Choroid plexus epithelial cell (primary cell): ENCODE measurements around the gene LDAH.

Experiments
- DNase-seq: peaks from one replicate; pipeline ENCODE4 v3.0.0-alpha.2; 2010; ENCODE audit warnings: low read depth
- H3K4me3 ChIP-seq: 2 replicates; pipeline ENCODE4 v1.5.1; 2011; ENCODE audit warnings: low read depth, mild to moderate bottlenecking, control low read depth, low read length, moderate library complexity
- TF ChIP-seq, protein P1 (sequence below): conservative IDR thresholded peaks from 2 replicates; pipeline ENCODE4 v1.5.1; 2011; ENCODE audit warnings: low read depth, mild to moderate bottlenecking, control low read depth, inconsistent platforms, low read length, moderate library complexity

LDAH gene

DNA sequence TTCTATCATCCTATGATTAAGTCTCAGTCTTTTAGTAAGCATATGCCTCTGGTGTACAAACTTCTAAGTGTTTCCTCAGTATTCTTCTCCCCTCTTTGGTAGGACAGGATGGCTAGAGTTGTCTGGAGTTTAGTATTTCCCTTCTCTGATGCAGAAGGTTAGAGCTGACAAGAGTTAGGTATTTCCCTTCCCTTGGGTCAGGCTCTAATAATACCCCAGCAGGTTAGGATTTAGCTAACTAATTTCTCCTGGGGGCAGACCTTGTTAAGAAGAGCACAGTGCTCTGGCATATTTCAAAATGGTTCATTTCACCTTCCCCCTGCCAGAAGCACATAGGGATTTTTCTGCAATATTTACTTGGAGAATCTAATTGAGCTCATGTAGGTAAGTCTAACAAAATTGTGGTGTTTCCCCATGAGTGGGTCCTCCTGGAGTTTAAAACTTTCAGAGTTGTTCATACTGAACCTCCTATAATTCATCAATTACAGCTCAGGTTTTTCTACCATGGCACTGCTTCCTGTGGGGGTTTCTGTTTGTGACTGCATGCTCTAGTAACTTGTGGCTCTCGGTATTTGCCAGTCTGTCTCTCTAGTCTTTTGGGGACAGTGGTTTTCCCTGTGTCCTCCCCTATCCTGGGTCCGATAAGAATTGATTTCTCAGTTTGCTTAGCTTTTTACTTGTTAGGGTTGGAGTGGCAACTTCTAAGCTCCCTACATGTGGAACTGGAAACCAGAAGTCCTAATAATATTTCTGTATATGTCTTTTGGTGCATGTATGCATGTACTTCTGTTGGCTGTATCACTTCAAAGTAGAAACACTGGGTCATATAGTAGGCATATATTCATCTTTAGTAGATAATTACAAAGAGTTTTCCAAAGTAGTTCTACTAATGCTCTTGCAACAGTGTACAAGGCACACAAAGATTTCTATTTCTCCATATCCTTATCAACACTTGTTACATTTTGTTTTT lies 78.2 kb downstream of the LDAH start:
- H3K4me3 ChIP-seq = no peak overlapping the region
- TF ChIP-seq, protein P1, sequence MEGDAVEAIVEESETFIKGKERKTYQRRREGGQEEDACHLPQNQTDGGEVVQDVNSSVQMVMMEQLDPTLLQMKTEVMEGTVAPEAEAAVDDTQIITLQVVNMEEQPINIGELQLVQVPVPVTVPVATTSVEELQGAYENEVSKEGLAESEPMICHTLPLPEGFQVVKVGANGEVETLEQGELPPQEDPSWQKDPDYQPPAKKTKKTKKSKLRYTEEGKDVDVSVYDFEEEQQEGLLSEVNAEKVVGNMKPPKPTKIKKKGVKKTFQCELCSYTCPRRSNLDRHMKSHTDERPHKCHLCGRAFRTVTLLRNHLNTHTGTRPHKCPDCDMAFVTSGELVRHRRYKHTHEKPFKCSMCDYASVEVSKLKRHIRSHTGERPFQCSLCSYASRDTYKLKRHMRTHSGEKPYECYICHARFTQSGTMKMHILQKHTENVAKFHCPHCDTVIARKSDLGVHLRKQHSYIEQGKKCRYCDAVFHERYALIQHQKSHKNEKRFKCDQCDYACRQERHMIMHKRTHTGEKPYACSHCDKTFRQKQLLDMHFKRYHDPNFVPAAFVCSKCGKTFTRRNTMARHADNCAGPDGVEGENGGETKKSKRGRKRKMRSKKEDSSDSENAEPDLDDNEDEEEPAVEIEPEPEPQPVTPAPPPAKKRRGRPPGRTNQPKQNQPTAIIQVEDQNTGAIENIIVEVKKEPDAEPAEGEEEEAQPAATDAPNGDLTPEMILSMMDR = no peak
- no peak for DNase-seq

DNA sequence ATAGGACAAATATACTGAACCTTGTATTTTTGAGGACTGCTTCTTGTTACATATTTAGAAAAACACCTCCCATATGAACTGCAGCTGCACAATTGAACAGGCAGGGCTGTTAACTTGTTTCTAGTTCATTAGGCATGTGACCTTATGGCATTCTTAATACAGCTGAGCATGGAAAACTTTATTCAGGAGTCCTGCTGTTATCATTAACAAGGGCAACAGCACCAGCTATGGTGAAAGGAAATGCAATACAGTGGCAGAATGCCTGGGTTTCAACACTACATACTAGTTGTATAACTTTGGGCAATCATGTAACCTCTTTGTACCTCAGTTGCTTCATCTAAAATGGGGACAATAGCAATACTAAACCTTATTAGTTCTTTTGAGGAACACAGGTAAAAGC lies 84.1 kb downstream of the LDAH start:
- TF ChIP-seq, protein P1 = no peak
- DNase-seq = no peak
- no peak overlapping the region for H3K4me3 ChIP-seq

DNA sequence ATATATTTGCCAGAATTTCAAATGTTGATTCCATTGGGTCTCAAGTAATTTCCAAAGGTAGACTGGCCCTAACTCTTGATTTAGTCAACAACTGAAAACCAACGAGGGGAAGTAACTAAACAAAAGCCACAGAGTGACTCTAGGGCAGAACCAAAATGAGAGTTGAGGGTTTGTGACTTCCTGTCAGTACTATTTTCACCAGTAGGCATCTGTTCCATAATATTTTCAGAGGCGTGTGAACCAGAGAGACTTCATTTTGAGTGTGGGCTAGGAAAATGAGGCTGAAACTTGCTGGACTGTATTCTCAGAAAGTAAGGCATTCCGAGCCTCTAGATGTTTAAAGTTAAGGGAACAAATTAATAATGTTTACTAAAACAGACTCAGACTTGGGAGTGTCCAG lies 85.4 kb downstream of the LDAH start:
- no peak overlapping the region for H3K4me3 ChIP-seq
- TF ChIP-seq, protein P1 = no peak
- DNase-seq = no peak

DNA sequence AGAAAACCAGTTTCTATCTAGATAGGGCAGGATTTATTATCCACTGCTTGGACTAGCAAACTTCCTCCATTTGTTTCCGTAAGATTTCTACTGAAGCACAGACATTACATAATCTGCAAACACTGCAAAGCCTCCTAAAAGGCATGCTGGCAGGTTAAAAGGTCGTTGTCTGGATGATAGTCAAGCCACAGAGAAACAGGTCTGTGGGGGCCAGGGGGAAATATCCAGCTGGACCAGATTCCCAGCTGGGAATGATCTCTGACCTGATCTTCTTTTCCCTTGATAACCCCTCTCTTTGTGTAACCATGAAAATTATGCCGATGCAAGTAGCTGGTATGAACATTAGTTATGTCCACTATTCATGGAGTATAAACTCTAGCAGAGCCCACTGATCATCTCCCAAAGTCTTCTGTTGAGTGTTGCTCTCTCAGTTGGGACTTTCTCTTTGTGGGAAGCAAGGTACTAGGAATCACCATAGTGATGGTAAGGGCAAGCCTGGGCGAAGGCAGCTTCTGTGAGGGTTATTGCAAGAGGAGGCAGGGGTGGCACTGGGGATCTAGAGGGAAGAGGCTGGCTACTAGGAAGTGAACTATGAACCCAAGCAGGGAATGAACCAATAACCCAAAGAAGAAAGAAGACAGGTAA lies 94.7 kb downstream of the LDAH start:
- peak; percentile 65 for DNase-seq
- TF ChIP-seq, protein P1 = no peak
- H3K4me3 ChIP-seq = no peak overlapping the region

DNA sequence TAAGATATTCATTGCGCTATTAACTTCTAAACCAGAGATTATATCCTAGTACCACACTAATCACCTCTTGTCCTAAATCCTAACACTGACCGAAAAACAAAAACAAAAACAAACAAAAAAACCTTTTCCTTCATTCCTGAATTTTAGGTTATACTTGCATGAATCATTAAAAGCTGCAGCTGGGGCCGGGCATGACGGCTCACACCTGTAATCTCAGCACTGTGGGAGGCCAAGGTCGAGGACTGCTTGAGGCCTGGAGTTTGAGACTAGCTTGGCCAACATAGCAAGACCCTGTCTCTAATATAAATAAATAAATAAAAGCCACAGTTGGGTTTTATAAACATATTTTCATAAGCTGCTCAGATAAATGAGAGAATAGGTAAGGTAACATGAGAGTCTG lies 96.0 kb downstream of the LDAH start:
- TF ChIP-seq, protein P1 = no peak
- no peak overlapping the region for H3K4me3 ChIP-seq
- no peak for DNase-seq

DNA sequence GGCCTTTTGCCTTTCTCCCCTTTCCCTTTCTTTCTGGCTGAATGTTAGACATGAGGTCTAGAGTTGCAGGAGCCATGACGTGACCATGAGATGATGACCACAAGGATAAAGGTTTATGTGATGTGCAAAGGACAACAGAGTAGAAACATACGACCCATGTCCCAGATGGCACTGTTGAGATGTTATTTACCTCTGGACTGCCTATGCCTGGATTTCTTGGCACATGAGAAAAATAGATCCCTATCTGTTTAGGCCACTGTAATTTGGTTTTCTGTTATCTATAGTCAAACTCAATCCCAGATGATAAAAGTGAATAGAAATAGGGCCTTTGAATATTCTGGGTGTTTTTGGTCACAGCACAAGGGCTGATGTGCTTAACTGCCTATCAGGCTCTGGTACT lies 97.1 kb downstream of the LDAH start:
- DNase-seq = no peak
- TF ChIP-seq, protein P1 = no peak
- H3K4me3 ChIP-seq = no peak overlapping the region
